Measurements from ENCODE around the gene ARCN1.

Gene ARCN1

DNA sequence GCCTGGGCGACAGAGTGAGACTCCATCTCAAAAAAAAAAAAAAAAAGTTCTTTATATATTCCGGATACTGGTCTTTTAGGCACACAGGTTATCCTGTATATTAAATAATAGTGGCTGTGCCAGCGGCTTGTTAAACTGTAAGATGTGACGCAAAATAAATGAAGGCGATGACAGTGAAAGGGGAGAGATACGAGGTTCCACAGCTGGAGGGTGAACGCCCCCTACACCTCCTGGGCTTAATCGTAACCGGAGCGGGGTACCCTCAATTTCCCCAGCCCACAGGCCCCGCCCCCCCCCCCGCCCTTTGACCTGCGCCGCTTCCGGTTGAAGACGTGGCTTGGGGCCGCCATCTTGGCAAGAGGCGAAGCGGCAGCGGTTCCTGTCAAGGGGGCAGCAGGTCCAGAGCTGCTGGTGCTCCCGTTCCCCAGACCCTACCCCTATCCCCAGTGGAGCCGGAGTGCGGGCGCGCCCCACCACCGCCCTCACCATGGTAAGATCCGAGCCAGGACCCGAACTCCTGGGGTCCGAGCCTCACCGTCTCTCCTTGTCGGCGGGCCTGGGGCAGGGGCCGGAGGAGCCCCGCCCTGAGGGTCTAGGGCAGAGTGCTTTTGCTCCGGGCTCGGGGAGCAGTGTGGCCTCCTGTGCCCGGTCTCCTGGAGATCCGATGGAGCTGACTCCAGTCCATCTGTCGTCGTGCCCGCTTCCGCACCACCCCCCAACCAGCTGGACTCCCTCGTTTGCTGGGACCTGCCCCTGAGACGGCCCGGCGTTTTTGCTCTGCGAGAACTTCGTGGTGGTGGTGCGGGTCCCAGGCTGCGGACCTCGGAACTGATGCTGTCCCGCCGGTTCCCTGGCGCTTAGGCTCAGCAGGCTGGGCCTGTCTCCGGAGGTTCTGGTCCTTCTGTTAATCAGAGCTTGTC is at the start of gene ARCN1:
ARCN1 (plus strand) TSS at position 349 of the 920 bp plus-strand sequence; CDS start at position 488, 139 bp downstream.
- in situ Hi-C loops (cut with MboI; ENCODE audit: low sequenced_read_pairs): no loop called here

- in situ Hi-C loops (cut with MboI; ENCODE audit: low sequenced_read_pairs): no loop called here
Measured at GRCh38 chr11:118522571-118523072, 49.6 kb upstream of the ARCN1 start.

DNA sequence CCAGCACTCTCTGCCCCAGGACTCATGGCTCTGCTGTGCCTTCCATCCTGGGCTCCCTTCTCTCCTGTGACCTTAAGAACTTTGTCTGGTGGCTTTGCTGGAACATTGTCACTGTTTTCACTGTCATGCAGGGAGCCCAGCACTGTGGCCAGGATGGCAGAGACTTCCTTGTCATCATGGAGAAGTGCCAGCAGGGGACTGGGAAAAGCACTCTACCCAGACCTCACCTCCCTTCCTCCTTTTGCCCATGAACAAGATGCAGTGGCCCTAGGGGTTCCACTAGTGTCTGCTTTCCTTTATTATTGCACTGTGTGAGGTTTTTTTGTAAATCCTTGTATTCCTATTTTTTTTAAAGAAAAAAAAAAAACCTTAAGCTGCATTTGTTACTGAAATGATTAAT is 47.9 kb upstream of the ARCN1 start:
- in situ Hi-C loops (cut with MboI; ENCODE audit: low sequenced_read_pairs): no loop called here

DNA sequence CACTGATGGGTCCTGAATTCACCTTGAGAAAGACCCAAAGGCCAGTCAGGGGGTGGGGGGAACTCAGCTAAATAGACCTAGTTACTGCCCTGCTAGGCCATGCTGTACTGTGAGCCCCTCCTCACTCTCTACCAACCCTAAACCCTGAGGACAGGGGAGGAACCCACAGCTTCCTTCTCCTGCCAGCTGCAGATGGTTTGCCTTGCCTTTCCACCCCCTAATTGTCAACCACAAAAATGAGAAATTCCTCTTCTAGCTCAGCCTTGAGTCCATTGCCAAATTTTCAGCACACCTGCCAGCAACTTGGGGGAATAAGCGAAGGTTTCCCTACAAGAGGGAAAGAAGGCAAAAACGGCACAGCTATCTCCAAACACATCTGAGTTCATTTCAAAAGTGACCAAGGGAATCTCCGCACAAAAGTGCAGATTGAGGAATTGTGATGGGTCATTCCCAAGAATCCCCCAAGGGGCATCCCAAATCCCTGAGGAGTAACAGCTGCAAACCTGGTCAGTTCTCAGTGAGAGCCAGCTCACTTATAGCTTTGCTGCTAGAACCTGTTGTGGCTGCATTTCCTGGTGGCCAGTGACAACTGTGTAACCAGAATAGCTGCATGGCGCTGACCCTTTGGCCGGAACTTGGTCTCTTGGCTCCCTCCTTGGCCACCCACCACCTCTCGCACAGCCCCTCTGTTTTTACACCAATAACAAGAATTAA is 47.3 kb upstream of the ARCN1 start:
- in situ Hi-C loops (cut with MboI; ENCODE audit: low sequenced_read_pairs): no loop called here

- in situ Hi-C loops (cut with MboI; ENCODE audit: low sequenced_read_pairs): no loop called here
Measured at GRCh38 chr11:118526688-118527087, 45.5 kb upstream of the ARCN1 start.

DNA sequence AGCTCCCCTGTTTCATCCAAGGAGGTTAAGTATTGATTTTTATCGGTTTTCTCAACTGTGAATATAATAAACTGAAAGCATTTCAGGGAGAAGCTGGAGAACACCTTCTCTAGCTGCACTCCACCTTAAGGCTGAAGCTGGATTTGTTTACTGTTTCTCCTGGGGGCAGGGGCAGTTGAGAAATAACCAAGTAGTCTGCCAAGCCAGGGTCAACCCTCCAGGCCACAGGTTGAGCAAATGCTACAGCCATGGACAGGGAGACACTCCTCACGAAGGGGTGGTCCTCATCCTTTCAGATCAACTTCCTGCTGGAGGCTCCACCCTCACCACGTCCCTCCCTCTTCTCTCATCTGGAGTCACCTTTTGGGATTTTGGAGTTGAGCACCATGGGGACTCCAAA is 45.1 kb upstream of the ARCN1 start, which contains the start of gene TTC36:
TTC36 (plus strand) TSS at position 366 of the 400 bp plus-strand sequence; CDS start at position 387, 21 bp downstream.
- in situ Hi-C loops (cut with MboI; ENCODE audit: low sequenced_read_pairs): no loop called here

GRCh38 chr11:118528511-118528910 is 43.7 kb upstream of the ARCN1 start:
- in situ Hi-C loops (cut with MboI; ENCODE audit: low sequenced_read_pairs): no loop called here

GRCh38 chr11:118529584-118530175 is 42.5 kb upstream of the ARCN1 start:
- in situ Hi-C loops (cut with MboI; ENCODE audit: low sequenced_read_pairs): no loop called here

GRCh38 chr11:118530180-118530682 is 42.0 kb upstream of the ARCN1 start:
- in situ Hi-C loops (cut with MboI; ENCODE audit: low sequenced_read_pairs): no loop called here

GRCh38 chr11:118530683-118531596 is 41.3 kb upstream of the ARCN1 start, which contains the start of gene TMEM25:
Gene TMEM25, plus strand, starts transcription at chr11:118531192. Its CDS starts 610 bp downstream, at chr11:118531802.
- in situ Hi-C loops (cut with MboI; ENCODE audit: low sequenced_read_pairs): no loop called here

- in situ Hi-C loops (cut with MboI; ENCODE audit: low sequenced_read_pairs): no loop called here
Measured at GRCh38 chr11:118531597-118532084, 40.6 kb upstream of the ARCN1 start.

GRCh38 chr11:118532091-118532490 is 40.1 kb upstream of the ARCN1 start:
- in situ Hi-C loops (cut with MboI; ENCODE audit: low sequenced_read_pairs): no loop called here

DNA sequence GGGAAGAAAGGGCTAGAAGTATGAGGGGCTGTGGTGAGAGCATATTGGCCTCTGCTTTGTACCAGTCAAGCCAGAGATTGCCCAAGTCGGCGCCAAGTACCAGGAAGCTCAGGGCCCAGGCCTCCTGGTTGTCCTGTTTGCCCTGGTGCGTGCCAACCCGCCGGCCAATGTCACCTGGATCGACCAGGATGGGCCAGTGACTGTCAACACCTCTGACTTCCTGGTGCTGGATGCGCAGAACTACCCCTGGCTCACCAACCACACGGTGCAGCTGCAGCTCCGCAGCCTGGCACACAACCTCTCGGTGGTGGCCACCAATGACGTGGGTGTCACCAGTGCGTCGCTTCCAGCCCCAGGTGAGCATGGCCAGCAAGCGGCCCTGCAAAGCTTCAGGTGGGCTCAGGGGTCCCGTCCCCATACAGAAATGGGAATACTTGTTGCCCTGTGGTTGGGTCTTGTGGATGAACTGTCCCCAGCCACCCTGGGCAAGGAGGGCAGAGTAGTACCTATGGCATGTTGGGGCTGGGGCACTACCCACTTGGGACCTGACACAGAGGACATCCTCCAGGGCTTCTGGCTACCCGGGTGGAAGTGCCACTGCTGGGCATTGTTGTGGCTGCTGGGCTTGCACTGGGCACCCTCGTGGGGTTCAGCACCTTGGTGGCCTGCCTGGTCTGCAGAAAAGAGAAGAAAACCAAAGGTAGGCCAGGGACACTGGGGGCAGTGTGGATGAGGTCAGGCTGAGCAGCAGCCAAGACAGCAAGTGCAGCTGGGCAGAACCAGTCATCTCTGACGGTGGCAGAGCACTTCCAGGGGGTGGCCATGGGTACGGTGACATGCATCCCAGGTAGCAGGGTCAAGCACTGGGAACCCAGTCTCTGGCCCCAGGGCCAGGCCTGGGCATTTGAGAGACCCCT is 39.1 kb upstream of the ARCN1 start:
- in situ Hi-C loops (cut with MboI; ENCODE audit: low sequenced_read_pairs): no loop called here

DNA sequence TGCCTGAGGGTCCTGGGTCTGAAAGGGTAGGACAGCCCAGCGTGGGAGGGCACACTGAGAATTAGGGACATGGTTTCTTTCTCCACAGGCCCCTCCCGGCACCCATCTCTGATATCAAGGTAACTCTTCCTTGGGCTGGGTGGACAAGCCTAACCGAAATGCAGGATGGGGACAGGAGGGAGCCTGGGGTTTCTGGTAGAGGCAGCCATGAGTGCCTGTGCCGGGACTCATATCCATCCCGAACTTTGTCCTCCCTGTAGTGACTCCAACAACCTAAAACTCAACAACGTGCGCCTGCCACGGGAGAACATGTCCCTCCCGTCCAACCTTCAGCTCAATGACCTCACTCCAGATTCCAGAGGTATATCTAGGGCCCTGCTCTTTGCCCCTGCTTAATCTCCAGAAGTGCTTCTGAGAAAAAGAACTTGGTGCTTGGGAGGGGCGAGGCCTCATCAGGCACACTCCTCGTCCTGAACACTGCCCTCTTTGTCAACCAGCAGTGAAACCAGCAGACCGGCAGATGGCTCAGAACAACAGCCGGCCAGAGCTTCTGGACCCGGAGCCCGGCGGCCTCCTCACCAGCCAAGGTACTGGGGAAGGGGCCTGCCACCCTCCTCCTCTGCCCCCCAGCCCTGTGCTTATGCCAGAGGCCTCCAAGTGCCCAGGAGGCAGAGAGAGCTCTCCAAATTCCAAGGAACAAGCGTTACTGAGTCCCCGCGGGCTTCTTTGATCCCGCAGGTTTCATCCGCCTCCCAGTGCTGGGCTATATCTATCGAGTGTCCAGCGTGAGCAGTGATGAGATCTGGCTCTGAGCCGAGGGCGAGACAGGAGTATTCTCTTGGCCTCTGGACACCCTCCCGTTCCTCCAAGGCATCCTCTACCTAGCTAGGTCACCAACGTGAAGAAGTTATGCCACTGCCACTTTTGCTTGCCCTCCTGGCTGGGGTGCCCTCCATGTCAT is 38.2 kb upstream of the ARCN1 start:
- in situ Hi-C loops (cut with MboI; ENCODE audit: low sequenced_read_pairs): no loop called here

- in situ Hi-C loops (cut with MboI; ENCODE audit: low sequenced_read_pairs): no loop called here
Measured at GRCh38 chr11:118535261-118535660, 36.9 kb upstream of the ARCN1 start.

DNA sequence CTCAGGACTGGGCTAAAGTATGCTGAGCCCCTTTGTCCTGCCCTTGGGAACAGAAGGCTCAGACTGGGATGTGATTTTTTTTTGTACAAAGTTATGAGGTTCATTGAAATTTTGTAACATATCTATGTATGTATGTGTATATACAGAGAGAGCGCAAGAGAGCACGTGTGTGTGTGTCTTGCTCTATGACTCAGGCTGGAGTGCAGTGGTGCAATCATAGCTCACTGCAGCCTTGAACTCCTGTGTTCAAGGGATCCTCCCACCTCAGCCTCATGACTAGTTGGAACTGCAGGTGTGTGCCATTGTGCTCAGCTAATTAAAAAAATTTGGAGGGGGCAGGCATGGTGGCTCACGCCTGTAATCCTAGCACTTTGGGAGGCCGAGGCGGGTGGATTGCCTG is 35.5 kb upstream of the ARCN1 start:
- in situ Hi-C loops (cut with MboI; ENCODE audit: low sequenced_read_pairs): no loop called here

- in situ Hi-C loops (cut with MboI; ENCODE audit: low sequenced_read_pairs): no loop called here
Measured at GRCh38 chr11:118537409-118537980, 34.7 kb upstream of the ARCN1 start.

All from HL-60/S4 treated with phorbol 12-myristate 13-acetate at 8.2 ng/mL for 4 days and 3 days (cell line).